Measurements from ENCODE around the gene GHRL.
A peak's percentile ranks its signal among the peaks of the same experiment; 100 is the strongest.

Gene GHRL

DNA sequence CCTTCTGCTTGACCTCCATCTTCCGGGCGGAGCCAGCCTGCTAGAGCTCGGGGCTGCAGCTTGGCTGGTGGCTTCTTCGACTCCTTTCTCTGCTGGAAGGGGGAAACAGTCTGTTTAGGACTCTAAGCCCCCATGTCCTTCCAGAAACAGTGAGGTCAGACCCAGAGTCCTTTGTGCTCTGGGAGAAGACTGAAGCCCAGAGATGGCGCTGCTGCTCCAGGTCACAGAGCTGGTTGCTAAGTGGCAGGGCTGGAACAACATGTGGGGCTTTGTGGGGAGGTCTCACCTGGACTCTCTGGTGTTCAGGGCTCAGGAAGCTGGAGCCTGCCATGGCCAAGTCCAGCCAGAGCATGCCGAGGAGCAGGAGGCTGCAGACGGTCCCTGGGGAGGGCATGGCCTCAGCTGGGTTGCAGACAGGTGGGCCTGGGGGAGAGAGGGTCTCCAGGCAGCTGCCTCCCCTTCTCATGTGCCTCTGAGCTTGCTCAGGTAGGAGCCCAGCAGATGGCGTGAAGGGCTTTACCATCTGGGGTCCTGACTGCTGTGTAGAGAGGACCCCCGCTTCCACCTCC, 2.9 kb downstream of the GHRL start:
- ChIA-PET POLR2A (interaction anchor here (0.9 to 1.4 kb wide), 3 partner anchors 27 to 160 kb away, joined by 3 read pairs; partner anchors contain the start of gene TATDN2), CTCF (interaction anchor here (1.1 to 2.1 kb wide), 3 partner anchors 24 to 357 kb away, joined by 3 to 8 read pairs (median 3); no protein-coding TSS in a partner anchor)
- no peak for DNase-seq (ENCODE audit: extremely low spot score)
- TF ChIP-seq CTCF (IDR thresholded peaks at IDR 0.05; ENCODE audit: control extremely low read depth, extremely low read depth, low read depth, missing control alignments): no peak

- CTCF ChIA-PET: interaction anchor here (0.6 to 2.1 kb wide), 4 partner anchors 24 to 356 kb away, joined by 3 to 8 read pairs (median 3); no protein-coding TSS in a partner anchor
- no peak for TF ChIP-seq CTCF (IDR thresholded peaks at IDR 0.05; ENCODE audit: control extremely low read depth, extremely low read depth, low read depth, missing control alignments)
Measured at GRCh38 chr3:10289077-10289476, 3.7 kb downstream of the GHRL start.

GRCh38 chr3:10288575-10288960, 4.2 kb downstream of the GHRL start:
- ChIA-PET POLR2A (no interaction called here), CTCF (interaction anchor here (1.1 to 2.1 kb wide), 2 partner anchors 97 to 356 kb away, joined by 3 to 8 read pairs; no protein-coding TSS in a partner anchor)
- no peak for DNase-seq (ENCODE audit: extremely low spot score)
- TF ChIP-seq CTCF (IDR thresholded peaks at IDR 0.05; ENCODE audit: control extremely low read depth, extremely low read depth, low read depth, missing control alignments): no peak

More at GRCh38 chr3:10289077-10289476, 3.7 kb downstream of the GHRL start:
- no peak for DNase-seq (ENCODE audit: extremely low spot score)
- POLR2A ChIA-PET: no interaction called here

GRCh38 chr3:10287936-10288574, 4.7 kb downstream of the GHRL start:
- CTCF ChIA-PET: interaction anchor here (1.1 to 2.7 kb wide), 5 partner anchors 12 to 355 kb away, joined by 3 to 16 read pairs (median 5); partner anchors contain the start of gene CRELD1
- POLR2A ChIA-PET: interaction anchor here (0.7 kb wide), 1 partner anchor 280 kb away, joined by 4 read pairs; no protein-coding TSS in a partner anchor
- TF ChIP-seq CTCF (IDR thresholded peaks at IDR 0.05; ENCODE audit: control extremely low read depth, extremely low read depth, low read depth, missing control alignments): no peak
- DNase-seq (ENCODE audit: extremely low spot score): no peak

- POLR2A ChIA-PET: no interaction called here
- TF ChIP-seq CTCF (IDR thresholded peaks at IDR 0.05; ENCODE audit: control extremely low read depth, extremely low read depth, low read depth, missing control alignments): peak; percentile 28
- CTCF ChIA-PET: interaction anchor here (0.8 to 3.0 kb wide), 13 partner anchors 10 to 354 kb away, joined by 3 to 16 read pairs (median 4); partner anchors contain the start of genes CRELD1 and SEC13
- DNase-seq (ENCODE audit: extremely low spot score): peak; percentile 50
Measured at GRCh38 chr3:10286596-10287295, 6.0 kb downstream of the GHRL start.

DNA sequence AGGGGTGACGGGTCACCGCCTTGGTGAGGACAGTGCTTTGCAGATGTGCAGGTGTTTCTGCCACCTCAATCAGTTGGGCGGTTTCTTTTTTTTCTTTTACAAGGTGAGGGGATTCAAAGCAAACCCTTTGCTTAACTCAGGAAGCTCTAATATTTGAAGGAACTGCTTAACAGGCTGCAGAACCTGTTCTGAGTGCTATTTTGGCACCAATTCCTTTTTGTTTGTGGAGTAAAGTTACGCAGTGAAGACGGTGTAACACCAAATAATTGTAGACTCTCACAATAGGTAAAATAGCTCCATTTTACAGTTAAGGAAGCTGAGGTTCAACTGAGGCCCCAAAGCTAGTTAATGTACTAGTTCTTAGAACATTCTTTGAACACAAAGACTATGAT, 6.6 kb downstream of the GHRL start:
- no peak for DNase-seq (ENCODE audit: extremely low spot score)
- TF ChIP-seq CTCF (IDR thresholded peaks at IDR 0.05; ENCODE audit: control extremely low read depth, extremely low read depth, low read depth, missing control alignments): no peak
- POLR2A ChIA-PET: no interaction called here
- CTCF ChIA-PET: interaction anchor here (0.8 to 3.0 kb wide), 13 partner anchors 10 to 353 kb away, joined by 3 to 16 read pairs (median 4); partner anchors contain the start of genes CRELD1 and SEC13

Measured in GM10248 (cell line).